Tibial artery (tissue), 4 donors: ENCODE results near the gene WNT1.

Experiments
- DNase-seq, 2 donors: peaks; one replicate each; pipeline ENCODE4 v3.0.0-alpha.2; 2019
- H3K27ac ChIP-seq, 2 donors: fragments of 200-600 bp; sonication (generic) in 1 of 2; 1 replicate in 1 of 2; 2 replicates in 1 of 2; pipeline ENCODE4 v1.5.1; 2018 to 2019; ENCODE audit warnings: mild to moderate bottlenecking in 1 of 2
- H3K27me3 ChIP-seq, 2 donors: fragments of 200-600 bp; sonication (generic) in 1 of 2; one replicate each; pipeline versions ENCODE4 v1.5.1 to v1.6.0; 2016 to 2019
- H3K36me3 ChIP-seq, 3 donors: fragments of 200-600 bp; sonication (generic) in 2 of 3; one replicate each; pipeline ENCODE4 v1.5.1; 2016 to 2019; ENCODE audit warnings: mild to moderate bottlenecking in 2 of 3
- H3K4me1 ChIP-seq, 4 donors: fragments of 200-600 bp; sonication (generic) in 2 of 4; 1 replicate in 3 of 4; 2 replicates in 1 of 4; pipeline ENCODE4 v1.5.1; 2016 to 2019
- H3K4me3 ChIP-seq, 2 donors: fragments of 200-600 bp; sonication (generic) in 1 of 2; 1 replicate in 1 of 2; 2 replicates in 1 of 2; pipeline ENCODE4 v1.5.1; 2018 to 2019; ENCODE audit warnings: mild to moderate bottlenecking in 2 of 2
- H3K9me3 ChIP-seq, 3 donors: fragments of 200-600 bp; sonication (generic) in 1 of 3; one replicate each; pipeline ENCODE4 v1.5.1; 2016 to 2019
- intact Hi-C: fragments of 100-400 bp; cut with DNase I; formaldehyde crosslinking; loops from one replicate; pipeline ENCODE4 v1.15.0; 2023; ENCODE audit warnings: low total_unique reads
- TF ChIP-seq, protein P1 (sequence below), 2 experiments: fragments of 200-600 bp in 1 of 2; fragments of 450-650 bp in 1 of 2; IDR thresholded peaks; one replicate each; pipeline ENCODE4 v1.5.1; 2017 to 2019; ENCODE audit warnings: antibody characterized with exemption in 2 of 2, mild to moderate bottlenecking in 1 of 2, moderate library complexity in 1 of 2

Gene WNT1

DNA sequence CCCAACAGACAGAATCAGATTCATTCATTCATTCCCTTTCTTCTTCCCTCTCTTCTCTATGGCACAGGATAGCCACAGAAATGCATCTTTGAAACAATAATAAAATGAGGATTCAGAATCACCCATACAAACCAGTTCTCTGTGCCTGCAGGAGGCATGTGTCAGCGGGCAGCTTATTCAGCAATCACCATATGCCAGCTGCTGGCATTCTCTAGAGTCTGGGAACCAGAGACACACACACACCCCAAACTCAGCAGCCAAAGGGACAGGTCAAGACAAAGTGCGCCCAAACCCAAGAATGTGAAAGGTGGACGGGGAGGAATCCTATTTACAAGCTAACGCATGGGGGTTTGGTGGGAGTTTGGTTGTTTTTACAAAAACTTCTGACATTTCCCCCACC is 34.9 kb upstream of the WNT1 start:
- Histone ChIP-seq H3K27me3 (no peaks in the 10 kb centered on the region), H3K4me3 (no peak overlapping the region), H3K4me1 (peaks cover 0 to 4% (median 0%) of the 10 kb centered on the region in 4 donors), H3K9me3 (no peaks in the 10 kb centered on the region), H3K27ac (no peak overlapping the region), H3K36me3 (peaks cover 23 to 35% (median 32%) of the 10 kb centered on the region in 3 donors)
- intact Hi-C loops, result no loop called here
- TF ChIP-seq, protein P1, sequence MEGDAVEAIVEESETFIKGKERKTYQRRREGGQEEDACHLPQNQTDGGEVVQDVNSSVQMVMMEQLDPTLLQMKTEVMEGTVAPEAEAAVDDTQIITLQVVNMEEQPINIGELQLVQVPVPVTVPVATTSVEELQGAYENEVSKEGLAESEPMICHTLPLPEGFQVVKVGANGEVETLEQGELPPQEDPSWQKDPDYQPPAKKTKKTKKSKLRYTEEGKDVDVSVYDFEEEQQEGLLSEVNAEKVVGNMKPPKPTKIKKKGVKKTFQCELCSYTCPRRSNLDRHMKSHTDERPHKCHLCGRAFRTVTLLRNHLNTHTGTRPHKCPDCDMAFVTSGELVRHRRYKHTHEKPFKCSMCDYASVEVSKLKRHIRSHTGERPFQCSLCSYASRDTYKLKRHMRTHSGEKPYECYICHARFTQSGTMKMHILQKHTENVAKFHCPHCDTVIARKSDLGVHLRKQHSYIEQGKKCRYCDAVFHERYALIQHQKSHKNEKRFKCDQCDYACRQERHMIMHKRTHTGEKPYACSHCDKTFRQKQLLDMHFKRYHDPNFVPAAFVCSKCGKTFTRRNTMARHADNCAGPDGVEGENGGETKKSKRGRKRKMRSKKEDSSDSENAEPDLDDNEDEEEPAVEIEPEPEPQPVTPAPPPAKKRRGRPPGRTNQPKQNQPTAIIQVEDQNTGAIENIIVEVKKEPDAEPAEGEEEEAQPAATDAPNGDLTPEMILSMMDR (IDR thresholded peaks at IDR 0.05), result no peak
- DNase-seq, result no peak

DNA sequence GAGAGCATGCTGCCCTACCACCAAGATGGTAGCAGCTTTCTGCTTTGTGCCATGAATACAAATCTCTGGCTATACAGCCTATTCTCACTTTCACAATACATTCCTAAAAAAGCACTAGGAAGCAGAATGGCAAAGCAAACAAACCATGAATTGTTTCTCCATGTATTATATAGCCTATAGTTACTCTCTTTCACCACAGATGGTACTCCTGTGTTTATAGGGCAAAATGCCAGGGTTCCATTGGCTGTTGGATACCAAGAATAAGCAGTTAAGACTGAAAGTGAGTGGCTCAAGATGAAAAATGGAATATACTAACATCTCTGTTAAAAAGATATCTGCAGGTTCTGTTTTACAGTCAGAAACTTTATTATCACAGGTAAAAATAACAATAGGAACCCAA is 31.9 kb upstream of the WNT1 start:
- Histone ChIP-seq H3K36me3 (peaks cover 0 to 10% (median 4%) of the 10 kb centered on the region in 3 donors), H3K27me3 (no peaks in the 10 kb centered on the region), H3K4me1 (peaks cover 0 to 4% (median 1%) of the 10 kb centered on the region in 4 donors), H3K9me3 (no peaks in the 10 kb centered on the region), H3K4me3 (no peak overlapping the region), H3K27ac (no peak overlapping the region)
- TF ChIP-seq, protein P1 (IDR thresholded peaks at IDR 0.05), result no peak
- DNase-seq, result no peak
- intact Hi-C loops, result no loop called here

DNA sequence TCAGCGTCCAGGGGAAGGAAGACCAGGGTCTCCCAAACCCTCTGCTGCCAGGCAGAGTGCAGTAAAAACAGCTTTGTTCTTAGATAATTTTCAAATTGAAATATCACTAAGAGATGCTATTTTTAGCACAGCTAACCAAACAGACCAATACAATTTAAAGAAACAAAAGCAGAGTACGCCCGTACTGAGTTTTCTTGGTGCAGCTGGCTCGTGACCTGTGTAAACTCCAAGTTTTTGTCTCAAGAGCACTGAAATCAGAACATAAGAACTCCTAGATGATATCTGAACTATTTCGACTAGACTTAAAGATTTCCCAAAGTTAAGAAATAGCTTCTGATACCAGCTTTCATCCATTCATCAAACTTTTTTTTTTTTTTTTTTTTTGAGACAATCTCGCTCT is 31.2 kb upstream of the WNT1 start:
- Histone ChIP-seq H3K36me3 (peaks cover 0 to 9% (median 4%) of the 10 kb centered on the region in 3 donors), H3K9me3 (no peaks in the 10 kb centered on the region), H3K27ac (no peak overlapping the region), H3K4me1 (peaks cover 0 to 4% (median 1%) of the 10 kb centered on the region in 4 donors), H3K27me3 (no peaks in the 10 kb centered on the region), H3K4me3 (no peak overlapping the region)
- DNase-seq, result no peak
- TF ChIP-seq, protein P1 (IDR thresholded peaks at IDR 0.05), result no peak
- intact Hi-C loops, result no loop called here

DNA sequence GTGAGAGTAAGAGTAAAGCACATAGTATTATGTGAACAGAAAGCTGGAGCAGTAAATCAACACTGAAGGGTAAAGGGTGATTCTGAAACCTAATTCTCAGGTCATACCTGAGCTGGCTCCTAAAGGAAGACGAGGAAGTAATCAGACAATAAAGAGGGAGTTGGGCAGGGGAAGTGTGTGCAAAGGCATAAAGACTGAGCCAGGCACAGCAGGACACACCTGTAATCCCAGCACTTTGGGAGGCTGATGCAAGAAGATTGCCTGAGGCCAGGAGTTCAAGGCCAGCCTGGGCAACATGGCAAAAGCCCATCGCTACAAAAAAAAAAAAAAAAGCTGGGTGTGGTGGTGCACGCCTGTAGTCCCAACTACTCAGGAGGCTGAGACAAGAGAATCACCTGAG is 30.4 kb upstream of the WNT1 start:
- DNase-seq, result no peak
- H3K4me1 ChIP-seq, result peaks cover 0 to 4% (median 1%) of the 10 kb centered on the region in 4 donors
- no peaks in the 10 kb centered on the region for H3K9me3 ChIP-seq
- no peak overlapping the region for H3K27ac ChIP-seq
- H3K4me3 ChIP-seq, result no peak overlapping the region
- TF ChIP-seq, protein P1 (IDR thresholded peaks at IDR 0.05), result no peak
- no peaks in the 10 kb centered on the region for H3K27me3 ChIP-seq
- peaks cover 0 to 12% (median under 1%) of the 10 kb centered on the region in 3 donors for H3K36me3 ChIP-seq
- intact Hi-C loops, result no loop called here

DNA sequence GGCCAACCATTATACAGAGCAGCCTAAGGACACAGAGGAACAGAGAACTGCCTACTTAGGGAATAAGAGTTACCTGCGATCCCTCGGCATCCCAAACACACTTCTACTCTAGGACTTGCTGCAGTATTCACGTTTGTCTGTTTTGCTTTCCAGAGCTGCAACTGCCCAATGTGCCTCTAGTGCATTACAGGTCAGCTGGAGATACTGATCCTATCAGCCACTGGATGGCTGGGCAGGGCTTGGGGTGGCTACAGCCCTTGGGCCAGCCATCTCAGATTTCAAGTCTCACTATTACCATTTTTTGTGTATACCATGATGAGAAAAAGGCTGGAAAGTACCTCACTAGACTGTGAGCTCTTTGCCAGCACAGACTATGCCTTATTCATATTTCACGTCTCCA is 25.4 kb upstream of the WNT1 start:
- Histone ChIP-seq H3K9me3 (no peaks in the 10 kb centered on the region), H3K4me3 (no peak overlapping the region), H3K27ac (no peak overlapping the region), H3K4me1 (peaks cover 0 to 15% (median 12%) of the 10 kb centered on the region in 4 donors), H3K27me3 (no peaks in the 10 kb centered on the region), H3K36me3 (peaks cover 0 to 13% (median 0%) of the 10 kb centered on the region in 3 donors)
- intact Hi-C loops, result no loop called here
- DNase-seq, result no peak
- TF ChIP-seq, protein P1 (IDR thresholded peaks at IDR 0.05), result no peak

DNA sequence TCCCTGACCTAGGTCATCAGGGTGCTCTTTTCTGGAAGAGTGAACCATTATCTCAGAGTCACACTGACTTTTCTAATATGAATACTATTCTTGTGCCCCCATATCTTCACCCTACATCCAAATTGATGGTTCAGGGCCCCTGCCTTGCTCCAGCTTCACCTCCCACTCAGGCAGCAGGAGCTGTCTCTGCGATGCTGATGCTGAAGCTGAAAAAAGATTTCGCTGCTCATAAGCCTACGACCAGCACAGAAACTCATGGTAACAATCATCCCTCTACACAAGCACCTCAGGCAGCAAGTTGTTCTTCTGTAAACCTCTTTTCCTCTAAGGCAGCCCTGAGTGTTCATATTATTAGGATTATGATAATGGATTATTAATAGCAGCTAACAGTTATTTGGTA is 24.1 kb upstream of the WNT1 start:
- Histone ChIP-seq H3K4me1 (peaks cover 0 to 19% (median 11%) of the 10 kb centered on the region in 4 donors), H3K9me3 (no peaks in the 10 kb centered on the region), H3K36me3 (peaks cover 0 to 13% (median 0%) of the 10 kb centered on the region in 3 donors), H3K4me3 (no peak overlapping the region), H3K27me3 (no peaks in the 10 kb centered on the region), H3K27ac (no peak overlapping the region)
- no peak for DNase-seq
- TF ChIP-seq, protein P1 (IDR thresholded peaks at IDR 0.05), result no peak
- intact Hi-C loops, result no loop called here
